A673 (cell line): Measurements from ENCODE around the gene PCDHGA11.

Source experiments
- EZH2 ChIP-seq: fragments of 200-600 bp; sonication (generic); IDR thresholded peaks from 2 replicates; pipeline ENCODE4 v1.6.1; 2017; ENCODE audit warnings: borderline replicate concordance, low read depth, mild to moderate bottlenecking, mixed read lengths, antibody characterized with exemption, low read length; ENCODE audit not compliant: poor library complexity, severe bottlenecking
- TF ChIP-seq, protein P1 (sequence below): fragments of 300-800, 200-600 bp; sonication (generic); conservative IDR thresholded peaks from 2 replicates; pipeline ENCODE4 v1.5.1; 2017; ENCODE audit warnings: low read depth, mild to moderate bottlenecking, antibody characterized with exemption, low read length, moderate library complexity, mixed read lengths

DNA sequence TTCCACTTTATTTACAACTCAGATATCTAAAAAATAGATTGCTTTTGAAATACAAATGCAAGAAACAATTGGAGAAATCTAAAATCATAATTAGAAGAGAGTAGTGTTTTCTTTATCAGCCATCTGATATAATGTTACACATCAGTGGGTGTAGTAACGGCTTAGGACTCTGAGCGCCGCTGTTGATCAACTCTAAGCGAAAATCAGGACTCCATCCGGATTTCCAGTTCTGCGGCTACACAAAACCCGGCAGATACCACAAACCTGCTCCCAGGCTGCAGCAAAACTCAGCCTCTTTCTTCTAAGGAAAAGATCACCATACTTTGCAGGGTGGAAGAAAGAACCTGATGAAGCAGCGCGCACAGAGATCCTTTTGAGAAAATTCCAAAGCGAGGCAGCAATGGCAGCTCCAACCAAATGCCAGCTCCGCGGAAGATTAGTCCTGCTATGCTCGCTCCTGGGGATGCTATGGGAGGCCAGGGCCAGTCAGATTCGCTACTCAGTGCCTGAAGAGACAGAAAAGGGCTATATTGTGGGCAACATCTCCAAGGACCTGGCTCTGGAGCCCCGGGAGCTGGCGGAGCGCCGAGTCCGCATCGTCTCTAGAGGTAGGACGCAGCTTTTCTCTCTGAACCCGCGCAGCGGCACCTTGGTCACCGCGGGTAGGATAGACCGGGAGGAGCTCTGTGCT, 18.2 kb upstream of the PCDHGA11 start, which contains the start of gene PCDHGA9:
- TF ChIP-seq, protein P1, sequence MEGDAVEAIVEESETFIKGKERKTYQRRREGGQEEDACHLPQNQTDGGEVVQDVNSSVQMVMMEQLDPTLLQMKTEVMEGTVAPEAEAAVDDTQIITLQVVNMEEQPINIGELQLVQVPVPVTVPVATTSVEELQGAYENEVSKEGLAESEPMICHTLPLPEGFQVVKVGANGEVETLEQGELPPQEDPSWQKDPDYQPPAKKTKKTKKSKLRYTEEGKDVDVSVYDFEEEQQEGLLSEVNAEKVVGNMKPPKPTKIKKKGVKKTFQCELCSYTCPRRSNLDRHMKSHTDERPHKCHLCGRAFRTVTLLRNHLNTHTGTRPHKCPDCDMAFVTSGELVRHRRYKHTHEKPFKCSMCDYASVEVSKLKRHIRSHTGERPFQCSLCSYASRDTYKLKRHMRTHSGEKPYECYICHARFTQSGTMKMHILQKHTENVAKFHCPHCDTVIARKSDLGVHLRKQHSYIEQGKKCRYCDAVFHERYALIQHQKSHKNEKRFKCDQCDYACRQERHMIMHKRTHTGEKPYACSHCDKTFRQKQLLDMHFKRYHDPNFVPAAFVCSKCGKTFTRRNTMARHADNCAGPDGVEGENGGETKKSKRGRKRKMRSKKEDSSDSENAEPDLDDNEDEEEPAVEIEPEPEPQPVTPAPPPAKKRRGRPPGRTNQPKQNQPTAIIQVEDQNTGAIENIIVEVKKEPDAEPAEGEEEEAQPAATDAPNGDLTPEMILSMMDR = peak; percentile 28; the same call in 1 of the 2 replicates
- no peak for TF ChIP-seq EZH2
